BLaER1 (cell line): ENCODE results near the gene TMEM176B.

ENCODE experiments used
- H3K27ac ChIP-seq: shearing (Covaris generic); formaldehyde crosslinking; 2 replicates; pipeline ENCODE4 v1.8.1; 2022
- H3K27me3 ChIP-seq: shearing (Covaris generic); formaldehyde crosslinking; 2 replicates; pipeline ENCODE4 v1.8.1; 2022
- H3K36me3 ChIP-seq: shearing (Covaris generic); formaldehyde crosslinking; 2 replicates; pipeline ENCODE4 v1.8.1; 2022
- H3K4me1 ChIP-seq: shearing (Covaris generic); formaldehyde crosslinking; 2 replicates; pipeline ENCODE4 v1.8.1; 2022
- H3K4me2 ChIP-seq: shearing (Covaris generic); formaldehyde crosslinking; 2 replicates; pipeline ENCODE4 v1.8.1; 2022
- H3K4me3 ChIP-seq: shearing (Covaris generic); formaldehyde crosslinking; 2 replicates; pipeline ENCODE4 v1.8.1; 2022
- H3K9ac ChIP-seq: shearing (Covaris generic); formaldehyde crosslinking; 2 replicates; pipeline ENCODE4 v1.8.1; 2022
- H3K9me3 ChIP-seq: shearing (Covaris generic); formaldehyde crosslinking; 2 replicates; pipeline ENCODE4 v1.8.1; 2022
- H4K20me1 ChIP-seq: shearing (Covaris generic); formaldehyde crosslinking; 2 replicates; pipeline ENCODE4 v1.8.1; 2022
- Cebpa-rat ChIP-seq: shearing (Covaris generic); IDR thresholded peaks from 2 replicates; pipeline ENCODE4 v1.8.1; 2022

The TMEM176B gene

DNA sequence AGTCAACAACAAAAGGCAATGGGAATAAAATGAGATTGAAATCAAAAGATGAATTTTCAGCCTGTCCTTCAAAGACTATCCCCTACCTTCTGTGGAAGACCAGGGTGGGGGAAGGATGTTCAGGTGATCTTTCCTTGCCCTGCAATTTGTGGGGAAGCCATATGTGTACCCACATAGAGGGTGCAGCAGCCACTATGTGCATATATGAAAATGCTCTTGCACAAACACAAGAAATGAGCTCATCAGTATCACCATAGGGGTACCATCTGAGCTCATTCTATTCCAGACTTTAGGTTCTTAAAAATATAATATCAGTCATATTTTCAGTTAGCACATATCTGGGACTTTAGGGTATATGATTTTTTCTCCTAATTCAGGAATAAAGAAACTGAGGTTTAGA lies 45.2 kb downstream of the TMEM176B start:
- no peaks in the 10 kb centered on the region for H4K20me1 ChIP-seq
- no peak overlapping the region for H3K9ac ChIP-seq
- no peak for TF ChIP-seq Cebpa-rat
- H3K4me2 ChIP-seq = peak overlapping the region; percentile 79
- no peaks in the 10 kb centered on the region for H3K36me3 ChIP-seq
- no peaks in the 10 kb centered on the region for H3K27me3 ChIP-seq
- no peak overlapping the region for H3K27ac ChIP-seq
- peaks cover 28% of the 10 kb centered on the region for H3K4me1 ChIP-seq
- no peaks in the 10 kb centered on the region for H3K9me3 ChIP-seq
- H3K4me3 ChIP-seq = no peak overlapping the region

DNA sequence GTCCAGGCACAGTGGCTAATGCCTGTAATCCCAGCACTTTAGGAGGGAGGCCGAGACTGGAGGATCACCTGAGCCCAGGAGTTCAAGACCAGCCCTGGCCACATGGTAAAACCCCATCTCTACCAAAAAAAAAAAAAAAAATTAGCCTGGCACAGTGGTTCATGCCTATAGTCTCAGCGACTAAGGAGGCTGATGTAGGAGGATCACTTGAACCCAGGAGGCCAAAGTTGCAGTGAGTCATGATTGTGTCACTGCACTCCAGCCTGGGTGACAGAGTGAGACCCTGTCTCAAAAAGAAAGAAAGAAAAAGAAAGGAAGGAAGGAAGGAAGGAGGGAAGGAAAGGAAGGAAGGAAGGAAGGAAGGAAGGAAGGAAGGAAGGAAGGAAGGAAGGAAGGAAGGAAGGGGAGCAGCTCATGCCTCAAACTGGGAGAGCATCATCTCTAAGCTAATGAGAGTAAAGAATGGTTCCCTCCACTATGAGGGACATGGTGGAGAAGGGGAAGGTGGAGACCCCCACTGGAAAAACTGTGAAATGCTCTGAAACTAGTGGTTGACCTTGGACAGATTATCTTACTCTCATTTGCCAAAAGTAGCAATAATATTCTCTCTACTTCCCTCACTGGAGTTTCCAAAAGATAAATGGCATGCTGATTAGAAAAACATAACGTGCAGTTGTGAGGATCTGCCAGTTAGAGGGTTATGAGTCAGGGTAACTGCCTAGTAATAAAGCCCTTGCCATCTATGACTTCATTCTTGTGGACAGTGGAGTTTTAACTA lies 46.1 kb downstream of the TMEM176B start:
- H4K20me1 ChIP-seq = no peaks in the 10 kb centered on the region
- H3K27me3 ChIP-seq = no peaks in the 10 kb centered on the region
- H3K4me3 ChIP-seq = no peak overlapping the region
- H3K36me3 ChIP-seq = no peaks in the 10 kb centered on the region
- H3K27ac ChIP-seq = no peak overlapping the region
- peaks cover 28% of the 10 kb centered on the region for H3K4me1 ChIP-seq
- no peak overlapping the region for H3K4me2 ChIP-seq
- TF ChIP-seq Cebpa-rat = no peak
- H3K9ac ChIP-seq = no peak overlapping the region
- no peaks in the 10 kb centered on the region for H3K9me3 ChIP-seq

DNA sequence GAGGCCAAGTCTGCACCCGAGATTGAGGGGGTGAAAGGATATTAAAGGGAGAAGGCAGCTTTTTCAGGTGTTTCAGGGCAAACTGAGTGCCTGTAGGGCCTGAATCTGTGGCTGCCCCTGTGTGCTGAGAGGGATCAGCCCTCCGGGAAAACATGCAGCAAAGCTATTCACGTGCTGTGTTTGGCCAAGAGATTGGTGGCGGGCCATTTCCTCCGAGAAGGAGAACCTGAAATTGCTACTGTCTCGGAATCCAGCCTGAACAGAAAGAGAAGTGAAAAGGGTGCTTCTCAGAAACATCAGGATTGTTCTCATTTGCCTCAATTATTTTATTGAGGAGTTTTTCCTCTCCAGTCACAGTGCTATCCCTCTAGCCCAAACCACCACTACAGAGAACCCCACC lies 46.9 kb downstream of the TMEM176B start:
- H3K27ac ChIP-seq = no peak overlapping the region
- no peak for TF ChIP-seq Cebpa-rat
- H3K4me1 ChIP-seq = peaks cover 28% of the 10 kb centered on the region

DNA sequence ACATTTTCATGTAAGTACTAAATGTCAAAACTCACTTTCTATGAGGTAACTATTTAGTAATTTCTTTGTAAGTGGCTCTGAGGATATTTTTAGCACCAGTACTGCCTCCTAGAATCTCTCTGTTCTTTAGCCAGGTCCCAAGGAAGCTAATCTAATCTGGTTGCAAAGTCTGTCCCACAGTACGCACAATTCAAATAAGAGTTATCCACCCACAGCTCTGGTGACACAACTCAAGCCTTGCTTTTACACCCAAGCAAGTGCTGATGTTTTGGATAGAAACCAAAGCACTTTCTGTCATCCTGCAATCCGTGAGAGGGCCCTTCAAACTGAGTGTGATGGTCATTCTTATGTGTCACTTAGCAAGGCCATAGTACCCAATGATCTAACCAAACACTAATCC lies 48.5 kb downstream of the TMEM176B start:
- TF ChIP-seq Cebpa-rat = no peak
- no peaks in the 10 kb centered on the region for H3K36me3 ChIP-seq

More for the DNA sequence above, 46.9 kb downstream of the TMEM176B start:
- no peaks in the 10 kb centered on the region for H4K20me1 ChIP-seq
- H3K36me3 ChIP-seq = no peaks in the 10 kb centered on the region
- H3K4me2 ChIP-seq = no peak overlapping the region
- H3K9me3 ChIP-seq = no peaks in the 10 kb centered on the region
- no peak overlapping the region for H3K9ac ChIP-seq
- H3K27me3 ChIP-seq = no peaks in the 10 kb centered on the region
- H3K4me3 ChIP-seq = no peak overlapping the region

DNA sequence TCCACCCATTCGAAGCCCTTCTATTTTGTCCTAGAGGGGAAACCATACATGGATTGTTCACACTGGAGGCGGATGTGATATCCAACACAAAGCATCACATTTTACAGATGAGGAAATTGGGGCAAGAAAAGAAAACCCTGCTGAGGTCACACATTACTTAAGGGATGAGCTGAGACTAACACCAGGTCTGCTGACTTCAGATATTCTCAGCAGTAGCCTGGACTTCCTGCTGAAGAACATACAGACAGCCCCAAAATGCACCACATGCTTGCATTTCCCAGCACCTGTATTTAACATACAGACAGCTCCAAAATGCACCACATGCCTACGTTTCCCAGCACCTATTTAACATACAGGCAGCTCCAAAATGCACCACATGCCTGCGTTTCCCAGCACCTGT lies 51.8 kb downstream of the TMEM176B start:
- 0 out of 2 replicates have a peak, but pooled peaks cover 3% of the 10 kb centered on the region for H3K4me1 ChIP-seq
- no peak for TF ChIP-seq Cebpa-rat

More for the DNA sequence above, 48.5 kb downstream of the TMEM176B start:
- H3K27me3 ChIP-seq = no peaks in the 10 kb centered on the region
- no peak overlapping the region for H3K9ac ChIP-seq
- H3K9me3 ChIP-seq = no peaks in the 10 kb centered on the region
- no peak overlapping the region for H3K27ac ChIP-seq
- no peak overlapping the region for H3K4me3 ChIP-seq
- no peaks in the 10 kb centered on the region for H4K20me1 ChIP-seq
- H3K4me1 ChIP-seq = peaks cover 25% of the 10 kb centered on the region
- H3K4me2 ChIP-seq = no peak overlapping the region

DNA sequence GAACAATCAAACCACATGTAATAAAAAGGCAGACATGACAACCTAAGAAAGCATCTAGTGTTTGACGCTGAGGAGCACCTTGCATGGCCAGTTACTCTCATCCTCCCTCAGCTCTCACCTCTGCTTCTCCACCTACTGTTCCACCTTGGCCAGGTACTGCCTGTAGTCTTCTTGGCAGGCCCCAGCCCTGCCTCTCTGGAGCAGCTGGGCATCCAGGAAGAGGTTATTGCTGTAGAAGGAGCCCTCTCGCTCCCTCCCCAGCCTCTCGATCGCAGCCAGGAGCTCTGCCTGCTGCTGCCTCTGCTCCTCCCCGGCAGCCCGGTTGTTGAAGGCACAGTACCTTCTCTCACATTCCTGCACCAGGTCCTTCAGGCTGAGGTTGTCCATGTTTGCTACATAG lies 53.2 kb downstream of the TMEM176B start:
- Histone ChIP-seq H3K9me3 (no peaks in the 10 kb centered on the region), H3K4me1 (no peaks in the 10 kb centered on the region), H3K9ac (no peak overlapping the region), H4K20me1 (no peaks in the 10 kb centered on the region), H3K4me2 (no peak overlapping the region), H3K36me3 (no peaks in the 10 kb centered on the region), H3K27me3 (no peaks in the 10 kb centered on the region), H3K27ac (no peak overlapping the region), H3K4me3 (no peak overlapping the region)
- no peak for TF ChIP-seq Cebpa-rat

More for the DNA sequence above, 51.8 kb downstream of the TMEM176B start:
- H3K4me3 ChIP-seq = no peak overlapping the region
- no peaks in the 10 kb centered on the region for H3K27me3 ChIP-seq
- no peak overlapping the region for H3K27ac ChIP-seq
- H3K4me2 ChIP-seq = no peak overlapping the region
- no peaks in the 10 kb centered on the region for H3K9me3 ChIP-seq
- no peak overlapping the region for H3K9ac ChIP-seq
- no peaks in the 10 kb centered on the region for H4K20me1 ChIP-seq
- no peaks in the 10 kb centered on the region for H3K36me3 ChIP-seq

DNA sequence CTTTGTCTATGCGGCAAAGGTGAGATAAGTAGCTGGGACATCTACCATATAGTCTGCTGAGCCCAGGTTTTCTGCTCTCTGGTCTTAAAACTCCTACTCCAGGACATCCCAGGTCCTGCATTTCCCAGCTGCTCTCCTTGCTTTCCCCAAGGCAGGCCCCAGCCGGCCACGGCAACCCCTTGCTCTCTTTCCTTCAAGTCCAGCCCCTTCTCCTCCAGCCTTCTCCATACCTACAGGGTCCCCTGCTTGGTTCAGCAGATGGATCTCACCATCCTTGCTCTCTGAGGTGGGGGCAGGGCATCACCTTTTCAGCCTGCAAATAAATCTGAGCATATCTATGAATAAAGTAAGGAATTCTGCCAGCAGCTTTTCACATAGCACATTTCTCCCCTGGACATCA lies 54.3 kb downstream of the TMEM176B start:
- Histone ChIP-seq H3K4me2 (no peak overlapping the region), H3K36me3 (no peaks in the 10 kb centered on the region), H3K4me3 (no peak overlapping the region), H3K9ac (no peak overlapping the region), H3K27me3 (no peaks in the 10 kb centered on the region), H3K9me3 (no peaks in the 10 kb centered on the region), H4K20me1 (no peaks in the 10 kb centered on the region), H3K4me1 (no peaks in the 10 kb centered on the region), H3K27ac (no peak overlapping the region)
- no peak for TF ChIP-seq Cebpa-rat

DNA sequence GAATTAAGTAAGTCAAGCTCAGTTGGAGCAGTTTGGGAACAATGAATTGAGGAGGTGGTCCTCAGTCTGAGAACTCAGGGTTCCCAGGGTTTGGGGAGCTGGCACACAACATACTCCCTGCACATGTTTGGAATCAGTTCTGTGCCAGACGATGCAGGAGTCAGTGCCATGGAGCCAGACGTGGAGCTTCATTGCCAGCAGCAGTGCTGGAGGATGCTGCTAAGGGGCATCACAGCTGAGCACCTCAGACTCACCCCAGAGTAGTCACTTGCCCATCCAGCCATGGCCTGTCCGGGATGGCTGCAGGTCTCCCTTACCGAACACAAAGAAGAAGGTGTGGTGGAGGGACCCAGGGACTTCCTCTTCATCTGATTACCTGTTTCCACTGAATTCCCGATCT lies 55.1 kb downstream of the TMEM176B start:
- Histone ChIP-seq H3K4me3 (no peak overlapping the region), H3K36me3 (no peaks in the 10 kb centered on the region), H3K9me3 (no peaks in the 10 kb centered on the region), H3K4me2 (no peak overlapping the region), H4K20me1 (no peaks in the 10 kb centered on the region), H3K4me1 (no peaks in the 10 kb centered on the region), H3K9ac (no peak overlapping the region), H3K27me3 (no peaks in the 10 kb centered on the region), H3K27ac (no peak overlapping the region)
- no peak for TF ChIP-seq Cebpa-rat

DNA sequence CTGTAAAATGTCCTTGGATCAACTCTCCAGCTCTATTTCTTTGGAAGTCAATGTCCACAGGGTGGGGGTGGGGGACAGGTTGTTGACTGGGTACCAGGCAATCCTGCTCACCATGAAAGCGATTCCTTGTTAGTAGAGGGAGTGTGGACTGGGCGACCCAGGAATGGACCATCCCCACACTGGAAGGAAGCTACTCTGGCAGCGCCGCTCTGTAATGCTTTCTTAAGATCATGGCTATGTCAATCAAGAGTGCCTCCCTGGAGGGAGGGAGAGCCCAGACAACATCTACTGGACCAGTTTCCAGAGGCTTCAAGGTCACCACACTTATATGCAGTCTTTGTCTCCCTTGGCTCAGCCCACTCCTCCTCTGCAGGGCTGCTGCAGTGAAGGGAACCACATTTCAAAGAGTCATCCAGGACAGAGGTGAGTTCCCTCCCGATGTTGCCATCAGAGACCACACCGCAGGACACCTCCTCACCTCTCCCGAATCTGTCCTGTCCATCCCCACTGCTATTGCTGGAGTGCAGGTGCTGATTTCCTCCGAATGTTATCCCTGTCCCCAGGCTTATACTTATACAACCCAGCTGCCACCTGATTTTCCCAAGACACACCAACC lies 56.0 kb downstream of the TMEM176B start:
- no peak overlapping the region for H3K4me2 ChIP-seq
- H3K9me3 ChIP-seq = no peaks in the 10 kb centered on the region
- H3K4me3 ChIP-seq = no peak overlapping the region
- no peak for TF ChIP-seq Cebpa-rat
- no peaks in the 10 kb centered on the region for H3K27me3 ChIP-seq
- no peaks in the 10 kb centered on the region for H4K20me1 ChIP-seq
- no peaks in the 10 kb centered on the region for H3K4me1 ChIP-seq
- no peak overlapping the region for H3K9ac ChIP-seq
- H3K36me3 ChIP-seq = no peaks in the 10 kb centered on the region
- no peak overlapping the region for H3K27ac ChIP-seq

DNA sequence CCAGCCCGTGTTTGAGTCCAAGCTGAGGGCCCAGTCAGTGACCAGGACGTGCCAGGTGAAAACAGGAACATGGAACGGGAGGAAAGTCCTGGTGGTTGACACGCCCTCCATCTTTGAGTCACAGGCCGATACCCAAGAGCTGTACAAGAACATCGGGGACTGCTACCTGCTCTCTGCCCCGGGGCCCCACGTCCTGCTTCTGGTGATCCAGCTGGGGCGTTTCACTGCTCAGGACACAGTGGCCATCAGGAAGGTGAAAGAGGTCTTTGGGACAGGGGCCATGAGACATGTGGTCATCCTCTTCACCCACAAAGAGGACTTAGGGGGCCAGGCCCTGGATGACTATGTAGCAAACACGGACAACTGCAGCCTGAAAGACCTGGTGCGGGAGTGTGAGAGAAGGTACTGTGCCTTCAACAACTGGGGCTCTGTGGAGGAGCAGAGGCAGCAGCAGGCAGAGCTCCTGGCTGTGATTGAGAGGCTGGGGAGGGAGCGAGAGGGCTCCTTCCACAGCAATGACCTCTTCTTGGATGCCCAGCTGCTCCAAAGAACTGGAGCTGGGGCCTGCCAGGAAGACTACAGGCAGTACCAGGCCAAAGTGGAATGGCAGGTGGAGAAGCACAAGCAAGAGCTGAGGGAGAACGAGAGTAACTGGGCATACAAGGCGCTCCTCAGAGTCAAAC lies 57.7 kb downstream of the TMEM176B start:
- Histone ChIP-seq H4K20me1 (no peaks in the 10 kb centered on the region), H3K27me3 (no peaks in the 10 kb centered on the region), H3K27ac (no peak overlapping the region), H3K36me3 (no peaks in the 10 kb centered on the region), H3K9me3 (no peaks in the 10 kb centered on the region), H3K4me3 (no peak overlapping the region), H3K4me1 (peaks cover 6% of the 10 kb centered on the region), H3K9ac (no peak overlapping the region), H3K4me2 (no peak overlapping the region)
- no peak for TF ChIP-seq Cebpa-rat
